ENCODE results near the gene TCFL5.

DNA sequence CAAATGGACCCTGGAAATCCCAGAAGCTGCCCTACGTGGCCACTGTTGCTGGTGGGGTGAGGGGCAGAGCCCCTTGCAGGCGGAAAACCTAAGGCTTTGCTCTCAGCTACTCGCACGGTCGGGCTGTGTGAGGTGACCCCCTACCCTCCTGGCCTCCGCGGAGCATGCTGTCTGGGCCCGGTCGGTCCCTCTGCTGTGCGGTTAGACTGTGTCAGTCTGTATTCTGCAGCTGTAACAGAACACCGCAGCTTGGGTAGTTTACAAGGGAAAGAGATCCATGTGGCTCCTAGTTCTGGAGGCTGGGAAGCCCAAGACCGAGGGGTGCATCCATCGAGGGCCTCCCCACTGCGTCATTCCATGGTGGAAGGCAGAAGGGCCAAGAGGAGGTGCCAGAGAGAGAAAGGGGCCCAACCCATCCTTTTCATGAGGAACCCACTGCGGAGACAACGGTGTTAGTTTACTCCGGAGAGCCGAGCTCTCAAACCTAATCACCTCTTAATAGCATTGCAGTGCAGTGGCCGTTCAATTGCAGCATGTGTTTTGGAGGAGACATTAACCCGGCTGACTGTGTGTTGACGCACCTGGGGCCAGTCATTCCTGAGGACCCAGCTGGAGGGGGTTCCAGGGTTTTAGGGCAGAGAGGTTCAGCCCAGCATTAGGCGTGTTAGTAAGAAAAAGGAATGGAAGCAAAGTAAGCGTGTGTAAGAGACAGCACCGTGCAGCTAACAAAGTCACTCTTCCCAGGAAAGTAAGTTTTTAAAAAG lies 26.5 kb downstream of the TCFL5 start:
- TF ChIP-seq, protein P1, sequence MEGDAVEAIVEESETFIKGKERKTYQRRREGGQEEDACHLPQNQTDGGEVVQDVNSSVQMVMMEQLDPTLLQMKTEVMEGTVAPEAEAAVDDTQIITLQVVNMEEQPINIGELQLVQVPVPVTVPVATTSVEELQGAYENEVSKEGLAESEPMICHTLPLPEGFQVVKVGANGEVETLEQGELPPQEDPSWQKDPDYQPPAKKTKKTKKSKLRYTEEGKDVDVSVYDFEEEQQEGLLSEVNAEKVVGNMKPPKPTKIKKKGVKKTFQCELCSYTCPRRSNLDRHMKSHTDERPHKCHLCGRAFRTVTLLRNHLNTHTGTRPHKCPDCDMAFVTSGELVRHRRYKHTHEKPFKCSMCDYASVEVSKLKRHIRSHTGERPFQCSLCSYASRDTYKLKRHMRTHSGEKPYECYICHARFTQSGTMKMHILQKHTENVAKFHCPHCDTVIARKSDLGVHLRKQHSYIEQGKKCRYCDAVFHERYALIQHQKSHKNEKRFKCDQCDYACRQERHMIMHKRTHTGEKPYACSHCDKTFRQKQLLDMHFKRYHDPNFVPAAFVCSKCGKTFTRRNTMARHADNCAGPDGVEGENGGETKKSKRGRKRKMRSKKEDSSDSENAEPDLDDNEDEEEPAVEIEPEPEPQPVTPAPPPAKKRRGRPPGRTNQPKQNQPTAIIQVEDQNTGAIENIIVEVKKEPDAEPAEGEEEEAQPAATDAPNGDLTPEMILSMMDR (IDR thresholded peaks at IDR 0.05), result no peak
- no peak for TF ChIP-seq POLR2A (IDR thresholded peaks at IDR 0.05)
